Mucosa of descending colon (tissue), 3 donors: Measurements from ENCODE around the gene COL1A1. TPM values are rescaled to one million over a fixed set of nuclear protein-coding genes. Genes with fewer than 3 reads are reported as not detected.

Experiments
- ATAC-seq: fragments of 200-7000 bp; cut with Tn5 transposase; one replicate; pipeline ENCODE4 v1.9.1; 2020; ENCODE audit warnings: mild to moderate bottlenecking, moderate library complexity
- DNase-seq, 3 donors: peaks; one replicate each; pipeline ENCODE4 v3.0.0-alpha.2; 2020
- H3K36me3 ChIP-seq: fragments of 200-600 bp; one replicate; pipeline ENCODE4 v1.8.0; 2021; ENCODE audit warnings: low read depth, mild to moderate bottlenecking
- H3K4me1 ChIP-seq: fragments of 200-600 bp; one replicate; pipeline ENCODE4 v1.8.0; 2021; ENCODE audit warnings: low read depth, mild to moderate bottlenecking
- H3K4me3 ChIP-seq: fragments of 200-600 bp; one replicate; pipeline ENCODE4 v1.8.0; 2021; ENCODE audit warnings: mild to moderate bottlenecking
- H3K9me3 ChIP-seq: fragments of 200-600 bp; one replicate; pipeline ENCODE4 v1.8.0; 2021; ENCODE audit warnings: mild to moderate bottlenecking
- CTCF ChIP-seq: fragments of 200-600 bp; IDR thresholded peaks from one replicate; pipeline ENCODE4 v1.8.0; 2022; ENCODE audit warnings: antibody characterized with exemption, mild to moderate bottlenecking
- intact Hi-C, 2 donors: fragments of 100-400 bp; cut with DNase I in 1 of 2; cut with micrococcal nuclease in 1 of 2; formaldehyde crosslinking; loops; one replicate each; pipeline versions ENCODE4 v1.11.0 to v1.11.1; 2022; cut with DNase I, micrococcal nuclease
- total RNA-seq, 3 donors: library from RNA; stranded (reverse); fragmentation: NEBNext Ultra II Directional in 2 of 3; extraction: Animal tissue kit (Norgen Biotek cat#: 25700) in 2 of 3; gene quantifications; one replicate each; pipeline versions ENCODE4 v1.2.1 to v1.2.4, GENCODE V29; 2021 to 2023
- donor health status: DM: no; HTN: no; CAD: no; lungs with moderate emphysema.
- donor health status: DM: no; HTN: no; CAD: no.
- donor health status: DM: no; HTN: yes; CAD: no.

Gene COL1A1
- total RNA-seq, 3 donors from 2014 or later: 53.0 to 248 (median 160) TPM

GRCh38 chr17:50209472-50210239, 8.2 kb upstream of the COL1A1 start:
- peak; percentile 69 to 88 (median 79) for DNase-seq
- intact Hi-C loops: no loop called here
- Histone ChIP-seq H3K9me3 (no peaks in the 10 kb centered on the region), H3K4me1 (no peaks in the 10 kb centered on the region), H3K4me3 (no peak overlapping the region), H3K36me3 (no peaks in the 10 kb centered on the region)
- no peak for TF ChIP-seq CTCF
- peak; percentile 68 for ATAC-seq

GRCh38 chr17:50209133-50209471, 7.7 kb upstream of the COL1A1 start:
- Histone ChIP-seq H3K4me3 (no peak overlapping the region), H3K4me1 (no peaks in the 10 kb centered on the region), H3K9me3 (no peaks in the 10 kb centered on the region), H3K36me3 (no peaks in the 10 kb centered on the region)
- DNase-seq: no peak
- no peak for ATAC-seq
- no peak for TF ChIP-seq CTCF
- intact Hi-C loops: no loop called here

GRCh38 chr17:50208611-50209061, 7.2 kb upstream of the COL1A1 start:
- H3K36me3 ChIP-seq: no peaks in the 10 kb centered on the region
- no peak for TF ChIP-seq CTCF
- H3K4me1 ChIP-seq: no peaks in the 10 kb centered on the region
- ATAC-seq: no peak
- no peaks in the 10 kb centered on the region for H3K9me3 ChIP-seq
- H3K4me3 ChIP-seq: no peak overlapping the region
- DNase-seq: no peak
- intact Hi-C loops: no loop called here

- intact Hi-C loops: no loop called here
- Histone ChIP-seq H3K9me3 (no peaks in the 10 kb centered on the region), H3K4me3 (no peak overlapping the region), H3K4me1 (no peaks in the 10 kb centered on the region), H3K36me3 (no peaks in the 10 kb centered on the region)
- DNase-seq: no peak
- ATAC-seq: no peak
- TF ChIP-seq CTCF: no peak
Observed at GRCh38 chr17:50207792-50208567, 6.5 kb upstream of the COL1A1 start.

GRCh38 chr17:50207315-50207714, 5.9 kb upstream of the COL1A1 start:
- Histone ChIP-seq H3K4me1 (no peaks in the 10 kb centered on the region), H3K36me3 (no peaks in the 10 kb centered on the region), H3K4me3 (no peak overlapping the region), H3K9me3 (no peaks in the 10 kb centered on the region)
- TF ChIP-seq CTCF: no peak
- intact Hi-C loops: no loop called here
- no peak for DNase-seq
- ATAC-seq: no peak
